ENCODE results near the gene NXNL1.

DNA sequence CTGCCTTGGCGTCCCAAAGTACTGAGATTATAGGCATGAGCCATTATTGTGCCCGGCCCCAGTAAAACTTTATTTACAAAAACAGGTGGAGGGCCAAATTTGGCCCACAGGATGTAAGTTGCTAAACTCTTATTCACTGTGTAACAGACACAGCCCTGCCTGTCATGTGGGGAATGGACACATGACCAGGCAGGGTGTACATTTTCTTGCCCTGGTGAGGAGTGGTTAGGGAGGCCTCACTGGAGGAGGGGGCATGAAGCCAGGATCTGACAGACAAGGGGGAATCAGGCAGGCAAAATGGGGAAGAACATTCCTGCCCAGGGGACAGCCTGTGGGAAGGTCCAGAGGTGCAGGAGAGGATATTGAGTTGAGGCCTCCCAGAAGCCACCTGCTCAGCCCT lies 43.3 kb upstream of the NXNL1 start:
- TF ChIP-seq CTCF (IDR thresholded peaks at IDR 0.05), result no peak
- TF ChIP-seq POLR2AphosphoS5 (IDR thresholded peaks at IDR 0.05), result no peak
